Left colon (tissue), 2 donors: Measurements from ENCODE around the gene HOXB6. TPM values are rescaled to one million over a fixed set of nuclear protein-coding genes. Genes with fewer than 3 reads are reported as not detected.
A peak's percentile ranks its signal among the peaks of the same experiment; 100 is the strongest.

Source experiments
- ATAC-seq: fragments of 200-7000 bp; cut with Tn5 transposase; one replicate; pipeline ENCODE4 v1.9.1; 2020; ENCODE audit warnings: mild to moderate bottlenecking, moderate library complexity
- DNase-seq, 2 donors: peaks; one replicate each; pipeline ENCODE4 v3.0.0-alpha.2; 2020
- intact Hi-C, 2 donors: fragments of 100-400 bp; cut with DNase I in 1 of 2; cut with micrococcal nuclease in 1 of 2; formaldehyde crosslinking; loops; one replicate each; pipeline versions ENCODE4 v1.11.2 to v1.14.0; 2022; cut with DNase I, micrococcal nuclease
- microRNA-seq, 2 donors: library from miRNA; unstranded; fragments of <30 nt; microRNA quantifications; one replicate each; pipeline versions ENCODE4 v1.1.0 to v1.2.0, GENCODE V29; 2020
- total RNA-seq, 2 donors: library from RNA; stranded (reverse); fragmentation: NEBNext Ultra II Directional; extraction: Animal tissue kit (Norgen Biotek cat#: 25700); gene quantifications; one replicate each; pipeline ENCODE4 v1.2.1, GENCODE V29; 2021
- donor health status: DM: no; HTN: no; CAD: no.
- donor health status: DM: yes; HTN: yes; CAD: no.

HOXB6 gene
- total RNA-seq, 2 donors from 2014 or later = 39.3 to 43.3 TPM

DNA sequence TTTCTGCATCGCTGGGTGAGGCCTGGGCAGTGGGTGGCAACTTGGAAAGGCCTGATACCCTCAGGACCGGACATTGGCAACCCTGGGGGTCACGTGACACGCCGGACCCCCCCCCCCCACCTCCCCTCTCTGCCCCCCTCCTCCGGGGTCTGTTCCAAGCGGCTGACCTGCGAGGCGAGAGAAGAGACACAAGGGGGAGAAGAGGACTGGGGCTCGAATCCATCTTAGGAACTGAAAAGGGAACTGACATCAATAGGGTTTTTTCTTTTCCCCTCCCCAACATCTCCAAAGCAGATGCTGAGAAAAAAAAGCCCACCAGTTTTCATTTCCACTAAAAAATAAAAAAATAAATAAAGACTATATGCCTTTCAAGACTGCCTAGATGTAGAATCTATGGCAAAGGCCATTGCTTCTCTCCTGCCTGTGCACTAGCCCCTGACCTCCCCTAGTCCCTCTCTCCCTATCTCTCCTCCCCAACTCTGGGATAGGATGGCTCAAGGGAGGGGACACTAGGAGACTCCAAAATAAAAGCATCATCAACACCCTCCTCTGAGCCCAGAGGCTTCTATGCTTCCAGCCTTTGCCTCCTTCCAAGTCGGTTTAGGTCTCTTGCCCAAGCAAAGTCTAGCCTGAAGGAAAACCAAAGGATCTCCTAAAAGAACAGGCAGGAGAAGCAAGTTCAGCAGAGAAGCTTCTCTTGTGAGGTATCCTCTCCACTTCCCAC is 52.2 kb downstream of the HOXB6 start:
- no peak for ATAC-seq
- intact Hi-C loops = no loop called here
- DNase-seq = no peak

DNA sequence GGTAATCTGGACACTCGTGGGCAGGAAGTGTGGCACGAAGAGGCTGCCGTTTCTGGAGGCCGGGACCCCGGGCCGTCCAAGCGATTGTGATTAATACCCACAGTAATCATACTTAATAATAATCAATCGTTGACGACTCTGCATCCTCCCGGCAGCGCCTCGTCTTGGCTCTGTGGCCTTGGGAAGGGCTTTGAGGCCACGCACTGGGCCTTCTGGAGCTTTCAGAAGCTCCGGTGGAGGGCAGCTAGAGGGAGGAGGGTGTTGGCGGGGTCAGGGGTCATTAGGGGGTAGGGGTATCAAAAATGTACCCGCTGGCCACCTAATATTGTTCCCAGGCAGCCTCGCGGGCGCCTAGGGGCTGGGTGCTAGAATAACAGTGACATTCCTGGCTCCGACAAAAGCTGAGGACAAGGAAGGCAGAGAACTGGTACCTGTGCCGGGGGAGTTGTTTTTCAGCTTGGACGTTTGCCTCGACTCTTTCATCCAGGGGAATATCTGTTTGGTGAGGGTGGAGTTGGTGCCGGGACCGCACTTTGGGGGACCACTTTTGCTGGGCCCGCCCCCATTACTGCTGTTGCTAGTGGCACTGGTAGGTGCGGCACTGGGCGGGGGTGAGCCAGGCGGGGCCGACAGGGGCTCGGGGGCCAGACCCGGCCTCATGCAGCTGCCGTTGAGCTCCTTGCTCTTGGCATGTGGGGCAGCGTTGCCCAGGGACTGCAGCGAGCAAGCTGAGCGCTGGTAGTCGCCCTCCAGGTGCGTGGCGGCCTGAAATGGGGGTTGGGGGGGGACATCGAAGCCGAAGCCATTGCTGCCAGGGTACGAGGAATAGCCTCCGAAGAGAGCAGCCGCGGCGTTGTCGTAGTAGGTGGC is 53.0 kb downstream of the HOXB6 start:
- ATAC-seq (no peak), DNase-seq (no peak)
- intact Hi-C loops = no loop called here

DNA sequence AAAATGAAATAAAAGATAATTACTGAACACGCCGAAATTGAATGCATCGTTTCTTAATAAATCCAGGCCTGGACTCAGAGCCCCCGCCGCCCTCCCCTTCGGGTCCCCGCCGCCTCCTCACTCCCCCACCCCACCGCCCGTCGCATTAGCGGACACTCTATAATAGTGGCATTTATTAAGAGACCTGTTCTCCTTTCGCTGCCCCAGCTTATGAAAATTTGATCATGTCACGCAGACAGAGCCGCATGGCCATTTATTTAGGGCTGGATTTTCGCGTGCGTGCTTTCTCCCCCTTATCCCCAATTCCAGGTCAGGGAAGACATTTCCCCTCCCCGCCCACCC is 53.6 kb downstream of the HOXB6 start:
- DNase-seq (no peak), ATAC-seq (no peak)
- intact Hi-C loops = no loop called here

DNA sequence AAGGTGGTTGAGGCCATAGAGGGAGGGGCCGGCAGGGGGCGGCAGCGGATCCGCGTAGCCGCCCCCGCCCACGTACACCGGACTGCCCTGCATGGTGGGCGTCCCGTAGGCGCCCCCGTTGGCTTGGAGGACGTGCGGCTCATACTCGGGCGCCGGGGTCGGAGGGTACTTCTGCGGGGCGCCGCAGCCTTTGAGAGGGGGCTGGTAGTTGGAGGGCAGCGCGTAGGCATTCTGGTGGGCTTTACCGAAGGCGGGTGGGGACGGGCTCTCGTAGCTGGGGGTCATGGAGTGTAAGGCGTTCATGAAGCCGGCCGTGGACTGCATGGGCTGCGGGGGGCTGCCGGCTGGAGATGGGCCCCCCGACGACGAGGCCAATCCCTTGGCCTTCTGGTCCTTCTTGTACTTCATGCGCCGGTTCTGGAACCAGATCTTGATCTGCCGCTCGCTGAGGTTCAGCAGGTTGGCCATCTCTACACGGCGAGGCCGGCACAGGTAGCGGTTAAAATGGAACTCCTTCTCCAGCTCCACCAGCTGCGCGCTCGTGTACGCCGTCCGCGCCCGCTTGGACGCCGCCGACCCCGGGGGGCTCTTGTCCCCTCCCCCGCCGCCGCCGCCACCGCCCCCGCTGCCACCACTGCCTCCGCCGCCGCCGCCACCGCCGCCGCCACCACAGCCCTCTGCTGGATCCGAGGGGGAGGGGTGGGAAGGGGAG is 54.1 kb downstream of the HOXB6 start:
- ATAC-seq (no peak), DNase-seq (no peak)
- intact Hi-C loops = no loop called here

DNA sequence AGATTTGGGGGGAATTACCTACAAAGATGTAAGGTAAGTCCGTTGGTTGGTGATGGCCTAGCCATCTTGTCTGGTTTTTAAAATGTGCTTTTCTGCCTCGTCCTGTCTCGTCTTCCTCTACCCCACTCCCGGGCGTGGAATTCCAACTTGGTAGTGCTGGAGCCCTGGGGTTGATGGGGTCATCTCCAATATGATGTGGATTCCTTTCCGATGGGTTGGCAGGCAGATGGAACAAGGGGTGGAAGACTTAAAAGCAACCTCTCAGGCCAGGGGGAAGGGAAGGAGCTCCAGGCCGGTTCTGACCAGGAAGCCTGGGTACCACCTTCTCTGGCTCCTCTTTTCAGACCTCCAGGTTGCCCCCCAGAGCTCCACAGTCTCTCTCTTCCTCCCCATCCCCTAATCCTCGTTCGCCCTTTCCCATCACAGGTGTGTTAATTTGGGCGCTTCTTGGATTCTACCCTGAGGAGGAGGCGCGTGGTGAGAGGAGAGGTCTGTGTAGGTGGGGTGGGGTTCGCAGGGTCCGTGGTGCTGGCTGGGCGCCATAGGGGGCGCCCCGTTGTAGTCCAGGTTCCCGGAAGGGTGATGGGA is 54.8 kb downstream of the HOXB6 start:
- no peak for DNase-seq
- ATAC-seq = no peak
- intact Hi-C loops = no loop called here

DNA sequence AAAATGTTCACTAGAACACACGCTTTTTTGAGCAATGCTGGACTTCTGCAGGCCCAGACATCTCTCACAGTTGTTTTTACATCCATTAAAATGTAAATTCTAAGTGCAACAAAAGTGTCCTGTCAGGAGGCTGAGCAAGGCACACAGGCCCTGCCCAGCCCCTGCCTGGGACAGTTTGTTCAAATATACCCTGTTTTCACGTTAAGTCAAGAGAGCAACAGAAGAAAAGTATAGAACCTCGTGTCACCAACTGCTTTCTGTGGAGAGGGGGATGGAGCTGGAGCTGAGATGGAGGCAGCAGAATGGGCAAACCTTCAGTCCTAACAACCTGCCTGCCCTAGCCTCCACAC is 55.5 kb downstream of the HOXB6 start:
- intact Hi-C loops = no loop called here
- DNase-seq = no peak

DNA sequence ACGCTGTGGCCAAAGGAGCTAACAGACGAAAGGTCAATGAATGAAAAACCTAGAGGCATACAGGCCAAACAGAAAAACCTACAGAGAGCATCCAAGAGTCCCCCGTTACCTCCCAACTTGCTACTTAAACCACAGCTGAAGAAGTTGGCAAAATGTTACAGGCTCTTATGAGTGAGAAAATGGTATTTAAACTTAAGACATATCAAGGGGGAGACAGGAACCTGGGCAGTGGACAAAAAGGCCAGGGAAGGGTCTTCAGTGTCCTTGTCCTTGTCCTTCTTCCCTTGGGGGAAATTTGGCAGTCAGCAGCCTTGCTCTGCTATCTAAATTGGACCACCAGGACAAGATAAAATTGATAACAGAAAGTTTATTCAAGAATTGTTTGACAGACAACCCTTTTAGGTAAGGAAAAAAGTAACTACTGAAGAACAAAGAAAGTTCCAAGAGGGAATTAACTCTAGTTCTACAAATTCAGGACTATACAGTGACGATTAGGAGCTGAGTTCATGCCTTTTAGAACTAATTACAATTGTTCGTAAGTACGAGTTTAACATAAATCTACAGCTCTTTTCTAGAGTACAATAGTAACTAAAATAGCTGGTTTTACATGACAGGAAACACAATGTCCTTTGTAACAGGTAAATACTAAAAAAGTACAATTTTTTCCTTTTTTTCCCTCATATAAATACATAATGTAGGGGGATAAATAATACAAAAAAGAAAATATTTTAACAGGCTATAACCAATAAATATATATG is 56.1 kb downstream of the HOXB6 start:
- intact Hi-C loops = no loop called here
- no peak for ATAC-seq

More for the DNA sequence above, 55.5 kb downstream of the HOXB6 start:
- ATAC-seq = no peak

DNA sequence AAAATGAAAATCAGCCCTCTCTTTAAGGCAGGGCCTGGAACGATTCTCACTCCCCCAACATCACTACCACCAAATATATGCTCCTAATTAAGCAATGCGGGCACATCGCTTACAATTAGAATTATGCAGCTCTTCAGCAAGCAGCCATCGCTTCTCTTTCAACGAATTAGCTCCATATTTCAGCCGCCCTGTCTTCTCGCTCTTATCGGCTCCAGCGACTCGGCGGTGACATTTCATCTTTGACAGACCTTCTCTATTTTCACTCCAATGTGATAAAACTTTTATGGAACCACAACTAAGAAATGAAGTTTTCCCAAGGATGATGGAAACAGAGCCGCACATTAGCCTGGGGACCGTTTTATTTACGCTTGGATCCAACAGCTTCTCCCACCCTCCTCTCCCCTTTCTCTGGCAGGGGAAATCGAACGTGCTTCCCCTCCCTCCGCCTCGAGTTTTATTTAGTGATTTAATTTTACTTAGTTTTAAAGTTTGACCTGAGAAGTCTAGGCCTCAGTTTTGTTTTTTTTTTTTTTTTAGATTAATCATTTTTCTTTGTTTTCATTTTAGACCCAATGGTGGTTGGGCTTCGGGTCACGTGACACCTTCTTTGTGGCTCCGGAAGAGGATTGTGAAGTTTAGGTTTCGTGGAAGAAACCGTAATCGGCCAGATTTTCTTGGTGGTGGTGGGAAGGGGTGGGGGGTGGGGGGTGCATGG is 56.8 kb downstream of the HOXB6 start:
- peak in 1 of 2 donors; percentile 34 for DNase-seq
- intact Hi-C loops = no loop called here
- no peak for ATAC-seq

More for the DNA sequence above, 56.1 kb downstream of the HOXB6 start:
- DNase-seq = no peak

DNA sequence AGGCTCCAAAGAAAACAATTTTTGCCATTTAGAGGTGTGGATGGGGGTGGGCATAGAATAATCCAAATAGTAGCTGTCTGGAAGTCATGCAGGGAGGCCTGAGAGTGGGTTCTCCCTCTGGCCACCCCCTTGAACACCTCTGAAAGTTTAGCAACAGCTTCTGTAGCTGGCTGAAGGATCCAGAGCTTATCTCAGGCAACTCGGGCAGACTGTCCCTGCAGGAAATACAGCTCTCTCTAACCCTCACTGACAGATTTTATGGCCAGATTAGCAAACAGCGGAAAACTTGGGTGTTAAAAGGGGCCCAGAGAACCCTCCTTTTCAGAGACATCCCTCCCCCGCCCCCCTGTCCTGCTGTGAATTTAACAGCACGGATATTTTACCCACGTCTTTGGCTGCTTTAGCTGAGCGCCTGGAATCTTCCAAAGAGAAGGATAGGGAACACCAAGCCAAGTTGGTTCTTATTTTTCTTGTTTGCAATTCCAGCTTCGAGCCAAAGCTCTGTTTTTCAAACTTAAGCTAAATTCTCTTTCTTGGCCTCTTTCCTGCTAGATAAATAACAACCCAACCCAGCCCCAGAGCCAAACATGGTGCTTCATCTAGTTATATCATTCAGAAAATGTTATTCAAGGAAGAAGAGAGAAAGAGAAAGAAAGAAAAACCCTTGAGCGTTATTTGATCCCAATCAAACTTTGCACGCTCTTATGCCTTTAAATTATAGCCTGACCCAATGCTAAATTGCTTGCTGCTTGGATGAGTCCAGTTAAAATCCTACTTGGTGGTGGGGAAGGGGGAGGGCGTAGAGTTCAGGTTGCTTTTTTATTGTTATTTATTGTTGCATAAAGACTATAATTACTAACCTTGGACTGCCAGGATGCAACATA is 57.6 kb downstream of the HOXB6 start:
- ATAC-seq (peak; percentile 55), DNase-seq (no peak)
- intact Hi-C loops = no loop called here

DNA sequence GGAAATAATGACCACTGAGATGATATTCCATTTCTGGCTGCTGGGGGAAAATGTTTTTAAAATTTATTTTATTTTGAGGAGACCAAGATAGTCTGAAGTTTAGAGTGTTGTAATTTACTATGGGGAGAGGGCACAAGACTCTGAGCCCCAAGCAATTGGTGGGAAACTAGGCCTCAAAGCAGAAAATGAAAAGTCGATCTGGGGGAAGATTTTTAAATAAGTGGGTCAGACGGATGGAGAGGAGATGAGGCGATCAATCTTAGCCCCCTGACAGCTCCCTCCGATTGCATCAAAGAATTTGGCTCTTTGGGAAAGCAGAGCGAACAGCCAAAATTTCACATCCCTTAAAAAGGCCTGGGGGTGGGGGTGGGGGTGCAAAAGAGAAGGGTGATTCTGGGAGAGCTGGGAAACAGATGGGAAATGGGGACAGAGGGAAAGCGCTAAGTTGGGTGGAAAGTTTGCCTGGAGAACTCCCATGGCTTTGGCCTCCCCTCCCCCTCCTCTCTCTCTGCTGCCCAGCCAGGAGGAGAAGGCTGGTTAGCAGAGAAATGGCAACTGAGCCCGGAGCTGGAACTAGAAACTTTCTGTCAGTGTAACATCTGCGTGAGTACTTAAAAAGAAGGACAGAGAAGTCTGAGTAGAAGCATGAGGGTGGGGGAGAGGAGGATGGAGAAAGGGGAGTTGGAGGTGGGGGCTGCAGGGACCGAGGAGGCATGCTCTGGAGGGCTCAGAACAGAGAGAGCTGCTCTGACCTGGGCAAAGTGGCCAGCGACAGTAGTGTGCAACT is 58.5 kb downstream of the HOXB6 start:
- DNase-seq (peak in 1 of 2 donors; percentile 41), ATAC-seq (peak; percentile 4)
- intact Hi-C loops = no loop called here

Small RNAs within 50 kb of the gene (microRNA-seq; reads per million reads assigned to microRNA genes)
- gene MIR196A1 = 54.9 to 112 reads per million in 2 donors

Other genes with a start within 250 kb of the HOXB6 start
- gene SKAP1, start 174.8 kb downstream of the HOXB6 start, total RNA-seq = 1 to 10 TPM; 1.2 to 2.5 TPM
- not detected for gene HOXB1, start 74.0 kb downstream of the HOXB6 start, total RNA-seq
- 1 to 10 TPM; 2.5 to 7.0 TPM for gene HOXB2, start 59.9 kb downstream of the HOXB6 start, total RNA-seq
- 1 to 10 TPM; 3.0 to 3.9 TPM for gene HOXB4, start 26.6 kb downstream of the HOXB6 start, total RNA-seq
- gene HOXB3, start 14.7 kb downstream of the HOXB6 start, total RNA-seq = 10 to 100 TPM; 35.8 to 41.9 TPM
- 10 to 100 TPM; 14.5 to 16.4 TPM for gene HOXB5, start 11.2 kb downstream of the HOXB6 start, total RNA-seq
- 10 to 100 TPM; 26.6 to 30.2 TPM for gene HOXB7, start 6.0 kb upstream of the HOXB6 start, total RNA-seq
- 1 to 10 TPM; 6.3 TPM for gene HOXB8, start 10.3 kb upstream of the HOXB6 start, total RNA-seq
- 10 to 100 TPM; 35.9 to 59.2 TPM for gene HOXB9, start 21.4 kb upstream of the HOXB6 start, total RNA-seq
- gene PRAC1, start 117.5 kb upstream of the HOXB6 start, total RNA-seq = 100 to 1,000 TPM; 200 to 261 TPM
- gene PRAC2, start 118.2 kb upstream of the HOXB6 start, total RNA-seq = 10 to 100 TPM; 10.1 to 11.7 TPM
- gene HOXB13, start 123.8 kb upstream of the HOXB6 start, total RNA-seq = 10 to 100 TPM; 39.4 to 88.0 TPM
- 10 to 100 TPM in 1 of 2 donors, 1 to 10 TPM in 1; 4.9 to 14.3 TPM for gene TTLL6, start 212.2 kb upstream of the HOXB6 start, total RNA-seq
- gene CALCOCO2, start 226.0 kb upstream of the HOXB6 start, total RNA-seq = 100 to 1,000 TPM; 208 to 215 TPM